ENCODE measurements around the gene HABP2.

HABP2 gene

DNA sequence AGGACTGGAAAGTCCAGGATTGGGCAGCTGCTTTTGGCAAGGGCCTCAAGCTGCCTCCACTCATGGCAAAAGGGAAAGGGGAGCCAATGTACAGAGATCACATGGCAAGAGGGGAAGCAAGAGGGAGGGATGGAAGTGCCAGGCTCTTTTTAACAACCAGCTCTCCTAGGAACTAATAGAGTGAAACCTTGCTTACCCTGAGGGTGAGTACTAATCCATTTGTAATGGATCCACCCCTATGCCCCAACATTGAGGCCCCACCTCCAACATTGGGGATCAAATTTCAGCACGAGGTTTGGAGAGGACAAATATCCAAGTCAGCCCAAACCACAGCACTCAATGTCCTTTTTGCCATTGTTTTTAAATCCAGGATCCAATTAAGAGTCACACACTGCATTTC lies 12.5 kb downstream of the HABP2 start:
- DNase-seq (ENCODE audit: low read depth) = no peak
- TF ChIP-seq, protein P1, sequence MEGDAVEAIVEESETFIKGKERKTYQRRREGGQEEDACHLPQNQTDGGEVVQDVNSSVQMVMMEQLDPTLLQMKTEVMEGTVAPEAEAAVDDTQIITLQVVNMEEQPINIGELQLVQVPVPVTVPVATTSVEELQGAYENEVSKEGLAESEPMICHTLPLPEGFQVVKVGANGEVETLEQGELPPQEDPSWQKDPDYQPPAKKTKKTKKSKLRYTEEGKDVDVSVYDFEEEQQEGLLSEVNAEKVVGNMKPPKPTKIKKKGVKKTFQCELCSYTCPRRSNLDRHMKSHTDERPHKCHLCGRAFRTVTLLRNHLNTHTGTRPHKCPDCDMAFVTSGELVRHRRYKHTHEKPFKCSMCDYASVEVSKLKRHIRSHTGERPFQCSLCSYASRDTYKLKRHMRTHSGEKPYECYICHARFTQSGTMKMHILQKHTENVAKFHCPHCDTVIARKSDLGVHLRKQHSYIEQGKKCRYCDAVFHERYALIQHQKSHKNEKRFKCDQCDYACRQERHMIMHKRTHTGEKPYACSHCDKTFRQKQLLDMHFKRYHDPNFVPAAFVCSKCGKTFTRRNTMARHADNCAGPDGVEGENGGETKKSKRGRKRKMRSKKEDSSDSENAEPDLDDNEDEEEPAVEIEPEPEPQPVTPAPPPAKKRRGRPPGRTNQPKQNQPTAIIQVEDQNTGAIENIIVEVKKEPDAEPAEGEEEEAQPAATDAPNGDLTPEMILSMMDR (IDR thresholded peaks at IDR 0.05; ENCODE audit: control insufficient read depth, insufficient read depth, low read depth, low read length, missing control alignments) = no peak
- no peak overlapping the region for H3K4me3 ChIP-seq (ENCODE audit: control insufficient read depth, low read depth, low read length)

DNA sequence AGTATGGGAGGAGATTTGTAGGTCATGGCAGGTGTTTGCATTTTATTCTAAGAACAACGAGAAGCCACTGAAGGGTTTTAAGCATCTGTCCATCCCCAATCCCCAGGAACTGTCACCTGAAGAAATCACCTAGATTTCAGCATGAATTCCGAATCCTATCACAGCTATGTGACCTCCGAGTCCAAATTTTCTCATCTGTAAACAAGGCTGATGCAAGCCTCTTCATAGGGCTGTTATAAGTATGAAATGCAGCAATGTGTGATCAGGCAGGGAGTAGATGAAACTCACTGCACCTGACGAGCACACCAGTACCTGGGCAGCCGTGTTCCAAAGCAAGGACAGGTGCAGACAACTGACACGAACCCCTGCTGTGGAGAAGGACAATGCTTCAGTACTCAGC lies 14.0 kb downstream of the HABP2 start:
- DNase-seq (ENCODE audit: low read depth) = no peak
- H3K4me3 ChIP-seq (ENCODE audit: control insufficient read depth, low read depth, low read length) = no peak overlapping the region
- TF ChIP-seq, protein P1 (IDR thresholded peaks at IDR 0.05; ENCODE audit: control insufficient read depth, insufficient read depth, low read depth, low read length, missing control alignments) = no peak

DNA sequence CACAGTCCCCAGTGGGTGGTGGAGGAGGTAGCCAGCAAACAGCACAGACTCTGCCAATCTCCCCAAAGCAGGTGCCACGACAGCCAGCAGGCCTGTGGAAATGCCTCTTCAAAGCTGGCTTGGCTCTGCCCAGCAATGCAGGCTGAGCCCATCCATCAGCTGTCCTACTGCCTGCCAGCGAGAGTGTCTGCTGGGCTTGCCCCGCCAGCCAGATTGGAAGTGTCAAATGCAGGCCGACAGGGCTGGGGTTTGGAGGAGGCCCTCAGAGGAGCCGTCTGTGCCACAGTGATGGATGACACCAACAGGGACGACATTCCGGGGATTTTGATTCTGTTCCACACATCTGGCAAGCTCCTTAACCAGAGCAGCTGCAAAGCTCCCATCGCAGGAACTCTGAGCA lies 16.7 kb downstream of the HABP2 start:
- no peak for DNase-seq (ENCODE audit: low read depth)
- H3K4me3 ChIP-seq (ENCODE audit: control insufficient read depth, low read depth, low read length) = no peak overlapping the region
- TF ChIP-seq, protein P1 (IDR thresholded peaks at IDR 0.05; ENCODE audit: control insufficient read depth, insufficient read depth, low read depth, low read length, missing control alignments) = no peak

GRCh38 chr10:113572520-113573290 lies 19.9 kb downstream of the HABP2 start:
- TF ChIP-seq, protein P1 (IDR thresholded peaks at IDR 0.05; ENCODE audit: control insufficient read depth, insufficient read depth, low read depth, low read length, missing control alignments) = no peak
- no peak overlapping the region for H3K4me3 ChIP-seq (ENCODE audit: control insufficient read depth, low read depth, low read length)
- DNase-seq (ENCODE audit: low read depth) = no peak

DNA sequence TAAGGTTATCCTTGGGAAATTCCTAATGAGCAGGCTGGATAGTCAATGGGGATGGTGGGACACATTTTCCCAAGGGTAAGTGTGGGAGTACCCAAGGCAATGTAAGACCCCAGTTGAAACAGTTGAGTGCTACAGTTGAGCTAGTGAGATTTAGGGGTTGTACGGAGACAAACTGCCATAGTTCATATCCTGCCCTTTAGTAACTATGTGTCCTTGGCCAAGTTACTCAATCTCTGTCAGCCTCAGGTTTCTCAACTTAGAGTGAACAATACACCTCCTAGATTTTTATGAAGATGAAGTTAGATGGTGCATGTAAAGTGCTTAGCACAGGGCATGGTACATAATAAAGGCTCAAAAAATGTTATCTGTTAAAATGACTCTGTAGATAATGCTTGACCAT lies 20.5 kb downstream of the HABP2 start:
- DNase-seq (ENCODE audit: low read depth) = no peak
- H3K4me3 ChIP-seq (ENCODE audit: control insufficient read depth, low read depth, low read length) = no peak overlapping the region
- TF ChIP-seq, protein P1 (IDR thresholded peaks at IDR 0.05; ENCODE audit: control insufficient read depth, insufficient read depth, low read depth, low read length, missing control alignments) = no peak

- no peak for DNase-seq (ENCODE audit: low read depth)
- TF ChIP-seq, protein P1 (IDR thresholded peaks at IDR 0.05; ENCODE audit: control insufficient read depth, insufficient read depth, low read depth, low read length, missing control alignments) = no peak
- H3K4me3 ChIP-seq (ENCODE audit: control insufficient read depth, low read depth, low read length) = no peak overlapping the region
Measured at GRCh38 chr10:113576852-113577251, 24.0 kb downstream of the HABP2 start.
